Sigmoid colon (tissue), 4 donors: Measurements from ENCODE around the gene ARCN1.
A peak's percentile ranks its signal among the peaks of the same experiment; 100 is the strongest.

Experiments
- CTCF ChIP-seq, 4 experiments: fragments of 450-650 bp in 3 of 4; fragments of 200-600 bp in 1 of 4; IDR thresholded peaks; one replicate each; pipeline ENCODE4 v1.5.1; 2016 to 2019; ENCODE audit warnings: antibody characterized with exemption in 4 of 4, mild to moderate bottlenecking in 3 of 4, moderate library complexity in 2 of 4
- EP300 ChIP-seq, 4 donors: sonication (generic); formaldehyde crosslinking; IDR thresholded peaks; one replicate each; pipeline ENCODE4 v1.6.1; 2017; ENCODE audit warnings: antibody characterized with exemption in 4 of 4
- POLR2AphosphoS5 ChIP-seq, 4 donors: sonication (generic); formaldehyde crosslinking; IDR thresholded peaks; one replicate each; pipeline ENCODE4 v1.6.1; 2017; ENCODE audit warnings: antibody characterized with exemption in 4 of 4

- TF ChIP-seq POLR2AphosphoS5 (IDR thresholded peaks at IDR 0.05): peak in 2 of 4 donors; percentile 3 to 5
- TF ChIP-seq EP300 (IDR thresholded peaks at IDR 0.05): no peak
- no peak for TF ChIP-seq CTCF (IDR thresholded peaks at IDR 0.05)
Measured at GRCh38 chr11:118565051-118565450, 7.2 kb upstream of the ARCN1 start.
